ENCODE measurements around the gene ARFRP1.

DNA sequence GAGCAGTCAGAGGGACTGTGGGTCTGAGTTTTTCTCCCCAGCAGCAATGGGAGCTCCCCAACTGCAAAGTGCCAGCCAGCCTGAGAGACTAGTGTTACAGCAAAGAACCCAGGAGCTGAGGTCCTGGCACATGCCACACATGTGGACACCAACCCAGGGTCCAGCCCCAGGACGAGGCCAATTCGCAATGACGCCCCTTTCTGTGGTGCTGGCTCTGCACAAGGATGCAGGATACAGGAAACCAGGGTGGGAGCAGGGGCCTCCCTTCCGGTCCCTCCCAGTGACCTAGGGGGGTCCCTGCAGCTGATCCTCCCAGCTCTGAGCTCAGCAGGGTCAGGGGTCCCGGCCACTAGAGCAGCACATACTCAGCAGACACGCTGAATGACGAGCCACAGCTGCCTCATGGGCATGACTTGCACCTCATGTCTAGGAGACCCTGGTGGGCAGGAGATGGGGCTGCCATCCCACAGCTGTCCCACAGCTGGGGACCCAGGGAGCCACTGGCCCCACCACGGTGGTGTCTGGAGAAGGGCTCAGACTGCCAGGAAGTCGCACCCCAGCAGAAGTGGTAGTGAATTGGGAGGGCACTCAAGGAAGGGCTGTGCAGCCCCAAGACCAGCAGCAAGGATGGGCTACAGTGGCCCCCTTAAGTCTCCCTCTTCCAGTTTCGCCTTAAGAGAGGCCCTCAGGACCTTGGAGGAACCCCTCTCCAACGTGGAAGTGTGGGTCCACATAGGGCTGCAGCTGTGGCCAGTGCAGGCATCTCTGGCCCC, 3.6 kb downstream of the ARFRP1 start:
- TF ChIP-seq, protein P1, sequence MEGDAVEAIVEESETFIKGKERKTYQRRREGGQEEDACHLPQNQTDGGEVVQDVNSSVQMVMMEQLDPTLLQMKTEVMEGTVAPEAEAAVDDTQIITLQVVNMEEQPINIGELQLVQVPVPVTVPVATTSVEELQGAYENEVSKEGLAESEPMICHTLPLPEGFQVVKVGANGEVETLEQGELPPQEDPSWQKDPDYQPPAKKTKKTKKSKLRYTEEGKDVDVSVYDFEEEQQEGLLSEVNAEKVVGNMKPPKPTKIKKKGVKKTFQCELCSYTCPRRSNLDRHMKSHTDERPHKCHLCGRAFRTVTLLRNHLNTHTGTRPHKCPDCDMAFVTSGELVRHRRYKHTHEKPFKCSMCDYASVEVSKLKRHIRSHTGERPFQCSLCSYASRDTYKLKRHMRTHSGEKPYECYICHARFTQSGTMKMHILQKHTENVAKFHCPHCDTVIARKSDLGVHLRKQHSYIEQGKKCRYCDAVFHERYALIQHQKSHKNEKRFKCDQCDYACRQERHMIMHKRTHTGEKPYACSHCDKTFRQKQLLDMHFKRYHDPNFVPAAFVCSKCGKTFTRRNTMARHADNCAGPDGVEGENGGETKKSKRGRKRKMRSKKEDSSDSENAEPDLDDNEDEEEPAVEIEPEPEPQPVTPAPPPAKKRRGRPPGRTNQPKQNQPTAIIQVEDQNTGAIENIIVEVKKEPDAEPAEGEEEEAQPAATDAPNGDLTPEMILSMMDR (conservative IDR thresholded peaks at IDR 0.05; ENCODE audit: low read length) = no peak
- TF ChIP-seq EZH2phosphoT487 (IDR thresholded peaks at IDR 0.05; ENCODE audit: borderline replicate concordance, low read depth, low read length) = no peak
